Limb (tissue), 2 donors: ENCODE data around the gene CYB5D1.

Source experiments
- DNase-seq, 2 donors: peaks; one replicate each; pipeline ENCODE4 v3.0.0-alpha.2; 2016; ENCODE audit errors: extremely low spot score in 2 of 2

CYB5D1 gene

GRCh38 chr17:7844292-7845154 is 13.3 kb upstream of the CYB5D1 start:
- peak; percentile 89 to 96 for DNase-seq

- no peak for DNase-seq
Observed at GRCh38 chr17:7845359-7846062, 12.3 kb upstream of the CYB5D1 start.

- no peak for DNase-seq
Observed at GRCh38 chr17:7846063-7846735, 11.6 kb upstream of the CYB5D1 start.

- no peak for DNase-seq
Observed at GRCh38 chr17:7846765-7847661, 10.8 kb upstream of the CYB5D1 start.

GRCh38 chr17:7848131-7848579 is 9.6 kb upstream of the CYB5D1 start:
- no peak for DNase-seq

GRCh38 chr17:7848739-7849129 is 9.1 kb upstream of the CYB5D1 start:
- no peak for DNase-seq

- DNase-seq: no peak
Observed at GRCh38 chr17:7849130-7849750, 8.6 kb upstream of the CYB5D1 start.

- no peak for DNase-seq
Observed at GRCh38 chr17:7849751-7850504, 7.9 kb upstream of the CYB5D1 start.

GRCh38 chr17:7850701-7851437 is 6.9 kb upstream of the CYB5D1 start:
- peak in 1 of 2 donors; percentile 32 for DNase-seq

- peak; percentile 94 for DNase-seq
Observed at GRCh38 chr17:7851438-7852261, 6.2 kb upstream of the CYB5D1 start.

GRCh38 chr17:7852262-7852670 is 5.5 kb upstream of the CYB5D1 start:
- no peak for DNase-seq

- peak in 1 of 2 donors; percentile 41 for DNase-seq
Observed at GRCh38 chr17:7852919-7853690, 4.7 kb upstream of the CYB5D1 start.

GRCh38 chr17:7853691-7854038 is 4.1 kb upstream of the CYB5D1 start:
- no peak for DNase-seq

GRCh38 chr17:7854078-7854777 is 3.6 kb upstream of the CYB5D1 start:
- peak in 1 of 2 donors; percentile 43 for DNase-seq

- peak in 1 of 2 donors; percentile 64 for DNase-seq
Observed at GRCh38 chr17:7854851-7855659, 2.7 kb upstream of the CYB5D1 start, which contains the start of gene TMEM88. Gene TMEM88 (plus strand): TSS chr17:7855066. CDS start chr17:7855075, 9 bp downstream.

- DNase-seq: peak in 1 of 2 donors; percentile 56
Observed at GRCh38 chr17:7855660-7856010, 2.2 kb upstream of the CYB5D1 start.
